HG03045 (cell line): ENCODE measurements around the gene C1QB.

ENCODE experiments used
- ATAC-seq: cut with Tn5 transposase; IDR thresholded peaks from one replicate; pipeline ENCODE4 v1.9.1; 2021; ENCODE audit warnings: mild to moderate bottlenecking, moderate library complexity; ENCODE audit not compliant: unreplicated experiment

Gene C1QB

GRCh38 chr1:22633697-22634463, 19.2 kb upstream of the C1QB start:
- no peak for ATAC-seq

GRCh38 chr1:22635436-22635835, 17.6 kb upstream of the C1QB start:
- no peak for ATAC-seq

GRCh38 chr1:22636353-22636752, 16.7 kb upstream of the C1QB start, which contains the start of gene C1QA:
Gene C1QA (plus strand): TSS chr1:22636628. CDS start chr1:22637617, 989 bp downstream.
- no peak for ATAC-seq

- no peak for ATAC-seq
Observed at GRCh38 chr1:22636927-22637326, 16.1 kb upstream of the C1QB start.

GRCh38 chr1:22637907-22638445, 15.1 kb upstream of the C1QB start:
- ATAC-seq = no peak

DNA sequence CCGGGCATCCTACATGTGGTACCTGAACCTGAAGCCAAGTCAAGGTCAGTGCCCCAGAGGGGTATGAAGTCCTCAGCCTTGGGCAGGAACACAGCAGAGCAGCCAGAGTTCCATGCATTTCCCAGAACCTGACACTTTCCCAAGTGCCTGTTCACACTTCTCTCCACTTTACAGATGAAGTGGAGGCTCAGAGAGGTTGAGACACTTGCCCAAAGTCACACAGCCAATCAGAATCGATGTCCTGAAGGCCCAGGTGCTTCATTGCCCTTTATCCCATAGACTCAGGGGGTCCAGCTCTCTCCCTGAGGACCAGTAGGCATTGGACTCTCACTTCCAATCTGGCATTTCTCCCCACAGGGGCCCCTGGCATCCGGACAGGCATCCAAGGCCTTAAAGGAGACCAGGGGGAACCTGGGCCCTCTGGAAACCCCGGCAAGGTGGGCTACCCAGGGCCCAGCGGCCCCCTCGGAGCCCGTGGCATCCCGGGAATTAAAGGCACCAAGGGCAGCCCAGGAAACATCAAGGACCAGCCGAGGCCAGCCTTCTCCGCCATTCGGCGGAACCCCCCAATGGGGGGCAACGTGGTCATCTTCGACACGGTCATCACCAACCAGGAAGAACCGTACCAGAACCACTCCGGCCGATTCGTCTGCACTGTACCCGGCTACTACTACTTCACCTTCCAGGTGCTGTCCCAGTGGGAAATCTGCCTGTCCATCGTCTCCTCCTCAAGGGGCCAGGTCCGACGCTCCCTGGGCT, 14.4 kb upstream of the C1QB start:
- ATAC-seq = no peak

- ATAC-seq = no peak
Observed at GRCh38 chr1:22639286-22639685, 13.8 kb upstream of the C1QB start.

DNA sequence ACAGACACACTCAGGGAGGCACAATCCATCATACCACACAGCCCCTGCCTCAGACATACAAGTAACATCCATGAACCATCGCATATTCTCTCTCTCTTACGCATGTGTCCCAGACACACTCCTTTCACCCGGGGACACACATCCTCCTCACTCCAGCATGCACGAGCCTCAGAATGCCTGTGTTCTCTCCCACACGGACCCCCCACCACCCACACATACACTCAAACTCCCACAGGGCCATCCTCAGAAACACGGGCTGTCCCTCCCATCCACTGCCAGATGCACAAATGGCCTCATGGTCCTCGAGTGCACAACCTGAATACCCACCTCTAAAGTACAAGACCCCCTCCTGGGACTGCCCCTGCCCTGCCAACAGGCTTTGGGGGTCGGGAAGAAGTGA, 11.8 kb upstream of the C1QB start:
- no peak for ATAC-seq

- no peak for ATAC-seq
Observed at GRCh38 chr1:22641906-22642636, 11.0 kb upstream of the C1QB start.

- ATAC-seq = no peak
Observed at GRCh38 chr1:22643381-22643780, 9.7 kb upstream of the C1QB start, which contains the start of gene C1QC. Gene C1QC (plus strand): TSS chr1:22643633. CDS start chr1:22644024, 391 bp downstream.

GRCh38 chr1:22643928-22644327, 9.1 kb upstream of the C1QB start:
- ATAC-seq = no peak

DNA sequence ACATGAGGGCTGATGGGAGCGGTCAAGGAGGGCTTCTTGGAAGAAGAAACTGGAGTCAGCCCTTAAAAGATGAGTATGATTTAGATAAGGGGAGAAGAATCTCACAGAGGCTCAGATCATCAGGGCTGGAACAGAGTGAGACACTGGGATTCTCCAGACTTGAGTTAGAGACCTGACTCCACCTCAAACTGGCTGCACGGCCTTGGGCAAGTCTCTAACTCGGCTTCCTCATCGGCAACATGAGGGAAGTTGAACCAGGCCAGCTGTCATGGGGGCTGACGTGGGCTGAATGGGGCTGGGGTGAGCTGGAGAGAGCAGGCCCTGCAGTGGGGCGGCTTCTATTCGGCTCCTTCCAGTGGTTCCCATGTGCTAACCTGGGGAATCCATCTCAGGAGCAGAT, 7.1 kb upstream of the C1QB start:
- ATAC-seq = no peak

GRCh38 chr1:22646384-22646783, 6.7 kb upstream of the C1QB start:
- no peak for ATAC-seq

GRCh38 chr1:22650089-22650693, 2.8 kb upstream of the C1QB start:
- no peak for ATAC-seq

DNA sequence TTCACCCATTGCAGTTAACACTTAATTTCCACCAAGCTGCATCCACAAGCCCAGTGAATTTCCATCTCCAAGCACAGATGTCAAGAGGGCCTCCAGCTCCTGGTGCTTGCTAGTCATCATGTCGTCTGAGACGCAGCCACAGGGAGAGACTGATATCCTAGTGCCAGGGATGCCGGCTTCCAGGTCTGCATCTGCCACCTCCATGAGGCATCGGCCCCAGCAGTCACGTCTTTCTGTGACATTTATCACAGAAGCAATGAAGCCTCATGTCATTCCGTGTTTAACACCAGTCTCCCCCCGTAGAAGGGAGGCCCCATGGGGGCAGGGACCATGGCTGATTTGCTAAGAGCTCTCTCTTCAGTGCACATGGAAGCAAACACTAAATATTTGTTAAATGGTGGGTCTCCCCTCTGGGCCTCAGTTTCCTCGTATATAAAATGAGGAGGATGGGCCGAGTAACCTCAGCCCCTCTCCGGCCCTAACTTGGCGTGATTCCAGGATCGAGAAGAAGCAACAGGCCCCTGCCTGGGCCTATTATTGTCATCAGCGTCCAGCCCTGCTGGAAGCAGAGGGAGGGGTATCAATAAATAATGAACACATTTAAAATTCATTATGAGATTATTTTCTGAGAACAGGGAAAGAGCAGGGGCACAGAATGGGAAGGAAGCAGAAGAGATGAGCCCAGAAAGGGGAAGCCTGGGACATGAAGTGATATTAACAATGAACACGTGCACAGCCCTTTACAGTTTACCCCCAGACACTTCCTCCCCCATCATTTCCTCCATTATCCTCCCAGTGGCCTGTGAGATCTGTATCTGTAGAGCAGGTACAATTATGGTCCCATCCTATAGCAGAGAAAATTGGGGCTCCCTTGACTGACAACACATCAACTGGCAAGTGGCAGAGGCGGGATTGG, 837 bp upstream of the C1QB start:
- no peak for ATAC-seq

- no peak for ATAC-seq
Observed at GRCh38 chr1:22654692-22655091, 1.7 kb downstream of the C1QB start.

DNA sequence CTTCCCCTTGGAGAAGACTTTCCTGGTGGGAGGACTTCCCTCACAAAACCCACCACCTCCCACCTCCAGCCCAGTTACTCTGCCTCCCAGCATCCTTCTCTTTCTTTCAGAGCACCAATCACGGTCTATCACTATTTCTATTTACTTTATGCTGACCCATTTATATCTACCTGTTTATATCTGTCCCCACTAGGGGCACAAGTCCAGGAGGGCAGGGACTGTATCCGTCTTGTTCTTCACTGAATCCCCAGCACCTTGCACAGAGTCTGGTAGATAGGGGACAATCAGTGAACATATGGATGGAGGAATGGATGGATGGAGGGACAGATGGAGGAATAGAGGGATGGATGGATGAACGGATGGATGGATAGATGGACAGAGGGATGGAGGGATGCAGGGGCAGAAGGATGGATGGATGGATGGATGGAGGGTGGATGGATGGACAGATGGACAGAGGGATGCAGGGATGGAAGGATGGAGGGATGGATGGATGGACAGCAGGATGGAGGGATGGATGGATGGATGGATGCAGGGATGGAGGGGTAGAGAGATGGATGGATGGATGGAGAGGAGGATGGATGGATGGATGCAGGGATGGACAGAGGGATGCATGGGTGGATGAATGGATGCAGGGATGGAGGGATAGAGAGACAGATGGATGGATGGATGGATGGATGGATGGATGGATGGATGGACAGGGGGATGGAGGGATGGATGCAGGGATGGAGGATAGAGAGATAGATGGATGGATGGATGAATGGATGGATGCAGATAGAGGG, 5.5 kb downstream of the C1QB start:
- ATAC-seq = no peak

DNA sequence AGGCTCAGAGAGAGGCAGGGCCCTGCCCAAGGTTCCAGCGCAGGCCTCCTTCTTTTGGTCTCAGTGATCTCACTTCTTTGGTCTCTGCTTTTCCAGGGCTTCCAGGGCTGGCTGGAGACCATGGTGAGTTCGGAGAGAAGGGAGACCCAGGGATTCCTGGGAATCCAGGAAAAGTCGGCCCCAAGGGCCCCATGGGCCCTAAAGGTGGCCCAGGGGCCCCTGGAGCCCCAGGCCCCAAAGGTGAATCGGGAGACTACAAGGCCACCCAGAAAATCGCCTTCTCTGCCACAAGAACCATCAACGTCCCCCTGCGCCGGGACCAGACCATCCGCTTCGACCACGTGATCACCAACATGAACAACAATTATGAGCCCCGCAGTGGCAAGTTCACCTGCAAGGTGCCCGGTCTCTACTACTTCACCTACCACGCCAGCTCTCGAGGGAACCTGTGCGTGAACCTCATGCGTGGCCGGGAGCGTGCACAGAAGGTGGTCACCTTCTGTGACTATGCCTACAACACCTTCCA, 7.7 kb downstream of the C1QB start:
- no peak for ATAC-seq

GRCh38 chr1:22661880-22662279, 8.8 kb downstream of the C1QB start:
- no peak for ATAC-seq
